Kidney (tissue), 14 donors: Measurements from ENCODE around the gene KIAA1671. TPM values are rescaled to one million over a fixed set of nuclear protein-coding genes. Genes with fewer than 3 reads are reported as not detected.

Source experiments
- DNase-seq, 5 donors: peaks; one replicate each; pipeline ENCODE4 v3.0.0-alpha.2; 2013 to 2020
- FAIRE-seq: peaks from 2 replicates; lab custom pipeline; 2012; peaks lifted over from hg19 to GRCh38; lab: Jason Lieb, UNC
- H3K27ac ChIP-seq, 2 donors: one replicate each; pipeline ENCODE4 v1.7.0; 2013; ENCODE audit warnings: low read depth in 2 of 2, low read length in 2 of 2, inconsistent platforms in 1 of 2
- H3K27me3 ChIP-seq: one replicate; pipeline ENCODE4 v1.7.1; 2013; ENCODE audit warnings: low read length, inconsistent platforms; ENCODE audit not compliant: control insufficient read depth, insufficient read depth
- H3K36me3 ChIP-seq, 3 donors: one replicate each; pipeline versions ENCODE4 v1.7.0 to v1.7.1; 2013; ENCODE audit warnings: low read length in 3 of 3, control low read depth in 1 of 3, inconsistent platforms in 1 of 3; ENCODE audit not compliant: insufficient read depth in 3 of 3, control insufficient read depth in 2 of 3
- H3K4me1 ChIP-seq, 3 donors: one replicate each; pipeline versions ENCODE4 v1.7.0 to v1.7.1; 2013; ENCODE audit warnings: low read length in 3 of 3, inconsistent platforms in 1 of 3, low read depth in 1 of 3; ENCODE audit not compliant: control insufficient read depth in 2 of 3, insufficient read depth in 2 of 3
- H3K4me3 ChIP-seq, 3 donors: one replicate each; pipeline versions ENCODE4 v1.7.0 to v1.8.1; 2013; ENCODE audit warnings: low read length in 3 of 3, control low read depth in 1 of 3, inconsistent platforms in 1 of 3
- H3K9ac ChIP-seq, 3 donors: one replicate each; pipeline versions ENCODE4 v1.7.0 to v1.7.1; 2013; ENCODE audit warnings: low read length in 3 of 3, control low read depth in 1 of 3, inconsistent platforms in 1 of 3
- H3K9me3 ChIP-seq, 3 donors: one replicate each; pipeline versions ENCODE4 v1.7.0 to v1.7.1; 2013; ENCODE audit warnings: low read length in 3 of 3, control low read depth in 1 of 3, inconsistent platforms in 1 of 3; ENCODE audit not compliant: control insufficient read depth in 2 of 3, insufficient read depth in 1 of 3
- CTCF ChIP-seq: IDR thresholded peaks from 3 replicates; pipeline ENCODE4 v1.5.1; 2012; ENCODE audit warnings: mild to moderate bottlenecking, moderate library complexity, borderline replicate concordance; ENCODE audit not compliant: insufficient read depth; ENCODE audit errors: extremely low read depth
- intact Hi-C: fragments of 100-400 bp; cut with DNase I; formaldehyde crosslinking; loops from one replicate; pipeline ENCODE4 v1.11.1; 2022
- polyA plus RNA-seq: library from polyadenylated mRNA; stranded (reverse); fragments of 350-450 nt; fragmentation: Illumina TruSeq; extraction: RNeasy Lipid Tissue Mini Kit (QIAGEN cat#74804); gene quantifications from one replicate; pipeline ENCODE4 v1.2.3, GENCODE V29; 2014; ENCODE audit warnings: low read depth, low replicate concordance; ENCODE audit not compliant: insufficient read depth
- total RNA-seq: library from RNA; stranded (reverse); fragmentation: NEBNext Ultra II Directional; extraction: Animal tissue kit (Norgen Biotek cat#: 25700); gene quantifications from one replicate; pipeline ENCODE4 v1.2.1, GENCODE V29; 2021
- donor health status: control.
- donor health status: control.
- donor health status: control.
- donor health status: control.
- donor health status: control.
- donor health status: DM: yes; HTN: yes; CAD: no.
- donor health status: Normal renal cell carcinoma (clear cell type).

KIAA1671 gene
- total and polyA plus RNA-seq, 2 donors from 2014 or later = 7.3 to 65.2 TPM

- Histone ChIP-seq H3K27ac (peak overlapping the region; percentile 49 to 76), H3K9me3 (no peaks in the 10 kb centered on the region), H3K4me3 (no peak overlapping the region), H3K9ac (peak overlapping the region in 1 of 3 donors; percentile 42), H3K36me3 (no peaks in the 10 kb centered on the region), H3K4me1 (peaks cover 0 to 19% (median 9%) of the 10 kb centered on the region in 3 donors), H3K27me3 (no peaks in the 10 kb centered on the region)
- TF ChIP-seq CTCF = no peak
- DNase-seq (no peak), FAIRE-seq (no peak)
- intact Hi-C loops = no loop called here
These were observed 25.1 kb downstream of the KIAA1671 start for GRCh38 chr22:24977370-24978221.

GRCh38 chr22:24978308-24978707 lies 25.8 kb downstream of the KIAA1671 start:
- FAIRE-seq = no peak
- H3K4me3 ChIP-seq = no peak overlapping the region
- no peaks in the 10 kb centered on the region for H3K36me3 ChIP-seq
- no peak for DNase-seq
- intact Hi-C loops = no loop called here
- no peak for TF ChIP-seq CTCF
- H3K9me3 ChIP-seq = no peaks in the 10 kb centered on the region
- no peaks in the 10 kb centered on the region for H3K27me3 ChIP-seq
- H3K9ac ChIP-seq = no peak overlapping the region
- no peak overlapping the region for H3K27ac ChIP-seq
- peaks cover 0 to 22% (median 9%) of the 10 kb centered on the region in 3 donors for H3K4me1 ChIP-seq

GRCh38 chr22:24981066-24981465 lies 28.6 kb downstream of the KIAA1671 start:
- TF ChIP-seq CTCF = no peak
- H3K9ac ChIP-seq = no peak overlapping the region
- H3K9me3 ChIP-seq = no peaks in the 10 kb centered on the region
- intact Hi-C loops = no loop called here
- DNase-seq (no peak), FAIRE-seq (no peak)
- no peaks in the 10 kb centered on the region for H3K27me3 ChIP-seq
- H3K4me3 ChIP-seq = no peak overlapping the region
- peaks cover 0 to 23% (median 9%) of the 10 kb centered on the region in 3 donors for H3K4me1 ChIP-seq
- no peak overlapping the region for H3K27ac ChIP-seq
- H3K36me3 ChIP-seq = no peaks in the 10 kb centered on the region
